ENCODE data around the gene SHBG. TPM values are rescaled to one million over a fixed set of nuclear protein-coding genes. Genes with fewer than 3 reads are reported as not detected.
A peak's percentile ranks its signal among the peaks of the same experiment; 100 is the strongest.
"Not testable (repeated sequence)": the region's sequence is repeated elsewhere in the genome, so short reads cannot be mapped to it uniquely, and the experiment has no call there.

The SHBG gene
- total RNA-seq, 1 donor from 2014 or later, result 3.9 TPM

DNA sequence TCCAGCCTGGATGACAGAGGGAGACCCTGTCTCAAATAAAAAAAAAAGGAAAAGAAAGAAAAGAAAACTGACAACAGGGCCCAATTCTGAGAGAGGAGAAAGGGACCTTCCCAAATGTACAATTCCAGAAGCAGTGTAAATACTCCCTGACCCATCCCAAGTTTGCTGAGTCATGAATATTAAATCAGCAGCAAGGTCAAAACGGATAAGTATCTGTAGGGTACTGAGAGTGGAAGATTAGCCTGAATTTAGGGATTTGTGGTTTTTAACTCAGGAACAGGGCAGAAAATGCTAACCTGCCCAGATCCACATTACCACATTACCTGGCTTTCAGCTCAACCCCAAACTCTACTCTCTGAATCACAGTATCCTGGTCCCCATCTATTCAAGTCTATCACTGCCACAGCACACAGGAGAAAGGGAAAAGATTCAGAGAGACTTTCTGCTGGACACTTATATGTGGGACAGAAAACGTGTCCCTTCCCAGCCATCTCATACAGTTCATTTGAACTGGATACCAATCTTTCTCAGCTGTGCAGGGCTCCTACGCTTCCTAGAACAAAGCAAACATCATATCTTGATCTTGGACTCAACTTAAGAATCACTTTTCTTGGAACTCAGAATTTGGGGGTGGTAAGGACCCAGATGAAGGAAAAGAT, 18.2 kb upstream of the SHBG start:
- no peak for DNase-seq (ENCODE audit: low spot score)

DNA sequence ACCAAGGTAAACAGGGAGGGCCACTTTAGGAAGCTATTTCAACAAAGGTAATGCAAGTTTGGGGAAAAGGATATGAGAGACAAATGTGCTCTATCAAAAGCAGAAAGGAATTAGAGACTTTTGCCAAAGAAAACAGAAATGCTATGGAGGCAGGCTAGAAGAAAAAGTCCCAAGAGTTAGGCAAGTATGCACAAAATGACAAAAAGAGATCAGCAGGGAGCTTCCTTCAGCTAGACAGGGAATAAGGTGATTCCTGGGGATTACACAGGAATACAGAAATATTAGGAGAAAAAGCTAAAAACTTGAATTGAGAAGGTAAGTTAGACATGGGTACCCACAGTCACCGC, 17.7 kb upstream of the SHBG start:
- no peak for DNase-seq (ENCODE audit: low spot score)

DNA sequence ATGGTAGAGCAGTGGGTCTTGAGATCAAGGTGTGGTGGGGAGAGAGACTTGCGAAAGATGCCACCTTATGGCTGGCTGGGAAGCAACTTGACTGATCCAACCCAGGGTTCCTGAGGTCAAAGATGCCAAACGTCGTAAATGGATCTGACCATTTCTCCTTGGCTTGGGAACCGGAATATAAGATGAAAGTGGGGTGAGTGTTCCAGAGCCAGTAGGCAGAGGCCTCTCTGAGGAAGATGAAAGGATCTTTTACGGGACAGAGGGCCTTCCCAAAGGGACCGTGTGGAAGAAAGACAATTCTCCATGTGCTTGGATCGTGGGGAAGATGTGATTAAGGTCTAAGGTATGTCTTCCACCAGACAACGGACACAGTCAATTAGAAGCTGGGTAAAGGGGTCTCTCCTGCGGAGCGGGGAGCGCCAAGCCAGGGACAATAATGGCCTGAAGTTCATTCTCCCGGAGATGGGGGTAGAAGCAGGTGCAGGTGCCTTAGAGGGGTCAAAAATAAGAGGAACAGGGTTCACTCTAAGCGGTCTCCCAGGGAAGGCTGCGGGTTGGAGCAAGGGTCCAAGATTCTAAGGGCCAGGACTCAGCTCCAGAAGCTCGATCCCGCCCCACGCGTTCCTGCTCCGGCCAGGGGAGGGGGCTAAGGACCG, 16.0 kb upstream of the SHBG start:
- DNase-seq (ENCODE audit: low spot score), result no peak

DNA sequence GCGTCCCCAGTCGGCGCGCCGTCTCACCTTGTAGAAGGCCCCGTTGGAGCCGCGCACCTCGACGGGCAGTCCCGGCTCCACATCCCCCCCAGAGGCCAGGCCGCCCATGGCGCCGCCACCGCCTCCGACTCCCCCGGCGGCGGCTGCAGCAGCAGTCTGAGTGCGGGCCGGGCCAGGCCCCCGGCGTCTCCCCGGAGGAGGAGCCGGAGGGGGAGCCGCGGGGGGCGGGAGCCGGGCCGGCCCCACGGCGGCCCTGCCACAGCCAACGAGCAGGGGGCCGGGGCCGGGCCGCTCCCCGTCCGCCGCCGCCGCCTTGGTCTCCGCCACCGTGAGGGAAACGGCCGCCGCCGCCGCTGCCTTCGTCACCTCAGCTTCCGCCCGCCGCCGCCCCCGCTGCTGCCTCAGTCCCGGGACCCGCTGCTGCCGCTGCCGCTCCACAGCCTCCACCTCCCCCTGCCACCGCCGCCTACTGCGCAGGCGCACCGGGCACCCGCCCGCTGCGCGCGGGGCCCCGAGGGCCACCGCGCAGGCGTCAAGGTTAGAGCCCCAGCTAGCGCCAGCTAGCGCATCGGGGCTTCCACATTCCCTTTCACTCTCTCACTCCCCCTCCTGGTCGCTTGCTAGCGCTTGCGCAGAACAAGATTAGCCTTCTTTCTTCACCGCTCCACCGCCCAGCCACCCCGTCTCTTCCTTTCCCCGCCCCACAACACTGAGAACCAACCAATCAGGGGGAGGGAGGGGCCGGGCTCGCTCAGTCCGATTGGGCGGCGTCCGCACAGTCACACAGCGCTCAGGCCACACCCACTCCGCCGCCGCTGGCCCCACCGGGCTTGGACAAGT, 15.3 kb upstream of the SHBG start, which contains the start of gene FXR2:
Gene FXR2 (minus strand): TSS at position 473 of the 840 bp plus-strand sequence. CDS start 365 bp downstream, at position 108.
- DNase-seq (ENCODE audit: low spot score), result peak; percentile 100

DNA sequence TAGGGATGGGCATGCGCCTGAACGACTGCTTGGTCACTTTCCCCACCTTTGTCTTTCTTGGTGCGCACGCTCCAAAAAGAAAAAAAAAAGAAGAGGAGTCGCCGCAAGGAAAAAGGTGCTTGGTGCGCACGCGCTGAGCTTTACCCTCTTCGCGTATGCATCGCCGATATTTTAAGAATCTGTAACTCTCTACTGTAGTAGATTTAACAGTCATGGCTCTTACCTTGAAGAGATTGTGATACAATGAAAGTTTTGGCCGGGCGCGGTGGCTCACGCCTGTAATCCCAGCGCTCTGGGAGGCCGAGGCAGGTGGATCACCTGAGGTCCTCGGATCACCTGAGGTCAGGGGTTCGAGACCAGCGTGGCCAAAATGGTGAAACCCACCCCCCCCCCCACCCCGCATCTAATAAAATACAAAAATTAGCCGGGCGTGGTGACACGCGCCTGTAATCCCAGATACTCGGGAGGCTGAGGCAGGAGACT, 14.6 kb upstream of the SHBG start:
- DNase-seq (ENCODE audit: low spot score), result no peak

DNA sequence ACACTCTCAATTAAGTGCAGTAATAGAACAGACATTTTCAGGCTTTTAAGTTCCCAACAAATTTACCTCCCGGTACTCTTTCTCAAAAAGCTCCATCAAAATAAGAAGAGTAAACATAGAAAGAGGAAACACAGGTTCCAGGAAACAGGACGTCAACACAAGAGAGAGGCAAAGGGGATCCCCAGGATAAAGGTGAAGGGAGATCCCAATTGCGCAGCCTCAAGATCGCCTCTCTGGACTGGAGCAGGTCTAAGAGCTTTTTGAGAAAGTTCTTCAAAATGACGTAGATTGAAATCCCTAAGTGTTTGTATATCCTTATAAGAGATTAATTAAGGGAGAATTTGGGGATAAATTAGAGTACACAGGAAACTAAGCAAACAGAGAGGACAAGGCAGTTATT, 11.3 kb upstream of the SHBG start:
- DNase-seq (ENCODE audit: low spot score), result no peak

DNA sequence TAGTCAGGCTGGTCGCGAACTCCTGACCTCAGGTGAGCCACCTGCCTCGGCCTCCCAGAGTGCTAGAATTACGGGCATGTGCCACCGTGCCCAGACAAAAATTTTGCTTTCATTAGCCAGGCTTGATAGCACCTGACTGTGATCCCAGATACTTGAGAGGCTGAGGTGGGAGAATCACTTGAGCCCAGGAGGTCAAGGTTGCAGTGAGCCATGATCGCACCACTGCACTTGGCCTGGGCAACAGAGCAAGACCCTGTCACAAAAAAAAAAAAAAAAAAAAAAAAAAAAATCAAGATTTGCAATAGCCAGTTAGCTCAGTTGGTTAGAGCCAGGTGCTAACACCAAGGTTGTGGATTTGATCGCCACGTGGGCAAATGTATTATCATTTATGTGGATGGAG, 9.1 kb upstream of the SHBG start:
- DNase-seq (ENCODE audit: low spot score), result no peak

DNA sequence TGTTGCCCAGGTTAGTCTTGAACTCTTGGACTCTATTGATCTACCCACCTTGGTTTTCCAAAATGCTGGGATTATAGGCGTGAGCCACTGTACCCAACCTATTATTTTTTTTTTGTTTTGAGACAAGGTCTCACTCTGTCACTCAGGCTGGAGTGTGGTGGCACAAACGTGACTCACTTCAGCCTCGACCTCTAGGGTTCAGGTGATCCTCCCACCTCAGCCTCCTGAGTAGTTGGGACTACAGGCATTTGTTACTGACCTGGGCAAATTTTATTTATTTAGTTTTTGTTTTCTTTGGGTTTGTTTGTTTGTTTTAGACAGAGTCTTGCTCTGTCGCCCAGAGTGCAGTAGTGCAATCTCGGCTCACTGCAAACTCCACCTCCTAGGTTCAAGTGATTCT, 6.3 kb upstream of the SHBG start:
- DNase-seq (ENCODE audit: low spot score), result no peak

DNA sequence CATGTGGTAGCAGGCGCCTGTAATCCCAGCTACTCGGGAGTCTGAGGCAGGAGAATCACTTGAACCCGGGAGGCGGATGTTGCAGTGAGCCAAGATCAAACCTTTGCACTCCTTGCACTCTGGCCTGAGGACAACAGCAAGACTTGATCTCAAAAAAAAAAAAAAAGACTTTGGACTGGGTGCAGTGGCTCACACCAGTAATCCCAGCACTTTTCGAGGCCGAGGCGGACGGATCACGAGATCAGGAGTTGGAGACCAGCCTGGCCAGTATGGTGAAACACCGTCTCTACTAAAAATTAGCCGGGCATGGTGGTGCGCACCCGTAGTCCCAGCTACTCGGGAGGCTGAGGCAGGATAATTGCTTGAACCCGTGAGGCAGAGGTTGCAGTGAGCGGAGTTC, 4.2 kb upstream of the SHBG start:
- not testable (repeated sequence) for DNase-seq (ENCODE audit: low spot score)

DNA sequence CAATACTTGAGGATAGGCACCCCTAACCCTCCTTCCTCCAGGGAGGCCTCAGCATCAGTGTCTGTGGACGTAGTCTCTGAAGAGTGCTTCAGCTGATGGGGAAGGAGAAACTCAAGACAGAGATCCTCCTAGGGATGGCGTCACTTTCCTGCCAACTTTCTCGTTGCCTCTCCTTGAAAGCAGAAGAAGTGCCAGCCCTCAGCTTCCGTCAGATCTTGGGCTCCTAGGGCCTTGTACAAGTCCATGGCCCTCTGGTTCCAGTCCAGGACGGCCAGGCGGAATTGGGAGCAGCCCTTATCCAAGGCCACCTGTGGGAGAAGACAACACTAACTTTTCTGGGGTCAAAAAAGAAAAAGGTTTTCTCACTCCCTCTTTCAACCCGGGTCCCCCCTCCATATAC, 3.6 kb upstream of the SHBG start:
- no peak for DNase-seq (ENCODE audit: low spot score)

DNA sequence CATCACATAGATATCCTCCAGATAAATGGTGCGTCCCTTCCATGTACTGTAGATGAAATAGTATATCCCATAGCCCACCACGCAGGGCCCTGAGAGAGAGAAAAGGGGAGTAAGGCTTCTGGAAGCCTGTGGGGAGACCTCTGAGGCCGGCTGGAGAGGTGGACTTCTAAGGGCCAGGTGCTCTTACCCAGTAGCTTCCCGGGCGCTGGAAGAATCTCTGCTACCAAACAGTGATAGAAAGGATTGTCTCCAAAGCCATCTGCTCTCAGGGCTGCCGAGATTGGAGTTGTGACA, 3.0 kb upstream of the SHBG start:
- DNase-seq (ENCODE audit: low spot score), result no peak

DNA sequence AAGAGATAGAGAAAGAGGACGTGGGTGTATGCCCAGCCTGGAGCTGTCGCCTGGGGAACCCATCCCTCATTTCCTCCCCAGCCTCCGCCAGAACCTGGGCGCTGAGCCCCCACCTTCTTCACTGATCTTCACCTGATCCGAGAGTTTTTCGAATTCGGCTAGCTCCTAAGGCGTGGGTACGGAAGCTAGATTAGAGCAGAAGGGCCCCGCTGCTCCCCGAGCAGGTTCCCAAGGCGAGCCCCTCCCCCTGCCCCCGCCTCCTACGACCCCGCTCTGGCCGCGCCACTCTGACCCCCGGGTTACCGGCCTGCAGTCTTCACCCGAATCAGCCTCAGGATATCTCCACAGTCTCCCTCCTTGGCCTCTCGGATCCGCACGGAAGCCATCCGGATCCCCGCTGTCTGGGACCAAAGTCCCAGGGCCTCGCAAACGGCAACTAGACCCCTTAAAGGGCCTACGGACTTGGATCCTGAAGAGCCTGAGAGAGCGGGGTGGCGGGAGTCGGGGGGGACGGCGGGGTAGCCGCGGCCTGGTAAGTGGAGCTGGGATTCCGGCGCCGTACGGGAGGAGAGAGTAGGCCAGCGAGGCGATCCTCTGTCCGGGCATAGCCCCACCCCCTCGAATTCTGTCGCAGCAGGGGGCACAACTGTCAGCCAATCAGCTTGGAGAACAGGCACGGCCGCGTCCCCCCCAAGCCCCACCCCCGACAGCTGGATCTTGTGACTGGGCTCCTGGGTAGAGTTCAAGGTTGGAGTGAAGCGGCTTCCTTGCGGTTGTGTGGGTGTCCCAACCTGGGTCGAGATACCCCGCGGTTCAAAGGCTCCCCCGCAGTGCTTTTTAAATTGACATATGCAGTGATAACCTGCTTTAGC, 2.4 kb upstream of the SHBG start, which contains the start of gene SAT2:
Gene SAT2 (minus strand): TSS at position 572 of the 872 bp plus-strand sequence. CDS start 186 bp downstream, at position 386.
- peak; percentile 98 for DNase-seq (ENCODE audit: low spot score)

DNA sequence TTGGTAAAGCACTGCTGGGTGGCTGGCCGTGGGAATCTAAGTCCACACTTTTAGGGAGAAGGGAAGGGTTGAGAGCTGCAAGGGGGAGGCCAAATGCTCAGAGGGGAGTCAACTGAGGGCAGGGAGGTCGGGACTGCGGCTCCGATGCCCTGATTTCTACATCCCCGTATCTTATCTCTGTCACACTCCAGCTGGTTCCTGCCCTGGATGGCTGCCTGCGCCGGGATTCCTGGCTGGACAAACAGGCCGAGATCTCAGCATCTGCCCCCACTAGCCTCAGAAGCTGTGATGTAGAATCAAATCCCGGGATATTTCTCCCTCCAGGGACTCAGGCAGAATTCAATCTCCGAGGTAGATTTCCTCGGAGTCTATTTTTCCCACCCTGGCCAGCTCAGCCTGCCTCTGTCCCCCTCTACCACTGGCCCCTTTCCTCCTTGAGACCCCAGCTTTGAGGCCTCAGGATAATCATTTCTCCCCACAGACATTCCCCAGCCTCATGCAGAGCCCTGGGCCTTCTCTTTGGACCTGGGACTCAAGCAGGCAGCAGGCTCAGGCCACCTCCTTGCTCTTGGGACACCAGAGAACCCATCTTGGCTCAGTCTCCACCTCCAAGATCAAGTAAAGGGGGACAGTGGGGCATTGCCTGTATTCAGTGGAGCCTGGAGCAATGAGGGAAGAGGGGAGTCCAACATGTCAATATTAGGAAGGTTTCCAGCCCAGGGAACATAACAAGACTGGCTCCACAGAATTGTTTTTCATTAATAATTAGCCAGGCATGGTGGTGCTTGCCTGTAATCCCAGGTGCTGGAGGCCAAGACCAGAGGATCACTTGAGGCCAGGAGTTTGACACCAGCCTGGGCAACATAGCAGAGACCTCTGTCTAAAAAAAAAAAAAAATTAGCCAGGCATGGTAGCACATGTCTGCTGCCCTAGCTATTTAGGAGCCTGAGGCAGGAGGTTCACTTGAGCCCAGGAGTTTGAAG, 1.8 kb downstream of the SHBG start:
- DNase-seq (ENCODE audit: low spot score), result no peak

DNA sequence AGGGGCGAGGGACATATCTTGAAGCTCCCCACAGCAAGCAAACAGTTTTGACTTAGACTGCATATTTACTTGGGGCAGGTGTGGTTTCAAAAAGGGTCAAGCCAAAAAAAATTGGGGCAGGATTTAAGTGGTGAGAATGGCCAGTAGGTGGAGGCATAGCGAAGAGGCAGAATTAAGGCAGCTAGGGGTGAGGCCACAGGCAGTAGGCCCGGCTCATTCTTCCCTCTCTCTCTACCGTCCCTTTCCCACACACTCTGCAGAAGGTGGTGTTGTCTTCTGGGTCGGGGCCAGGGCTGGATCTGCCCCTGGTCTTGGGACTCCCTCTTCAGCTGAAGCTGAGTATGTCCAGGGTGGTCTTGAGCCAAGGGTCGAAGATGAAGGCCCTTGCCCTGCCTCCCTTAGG, 2.6 kb downstream of the SHBG start:
- DNase-seq (ENCODE audit: low spot score), result no peak

DNA sequence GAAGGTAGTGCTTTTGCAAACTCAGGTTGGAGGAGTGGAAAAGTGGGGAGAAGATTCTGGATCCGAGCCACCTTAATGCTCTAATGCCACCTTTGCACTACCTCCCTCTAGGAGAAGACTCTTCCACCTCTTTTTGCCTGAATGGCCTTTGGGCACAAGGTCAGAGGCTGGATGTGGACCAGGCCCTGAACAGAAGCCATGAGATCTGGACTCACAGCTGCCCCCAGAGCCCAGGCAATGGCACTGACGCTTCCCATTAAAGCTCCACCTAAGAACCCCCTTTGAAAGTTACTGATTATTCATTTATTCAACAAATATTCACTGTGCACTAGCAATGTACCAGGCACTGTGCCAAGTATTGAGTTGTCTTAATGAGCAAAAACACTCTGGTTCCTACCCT, 3.2 kb downstream of the SHBG start:
- no peak for DNase-seq (ENCODE audit: low spot score)

DNA sequence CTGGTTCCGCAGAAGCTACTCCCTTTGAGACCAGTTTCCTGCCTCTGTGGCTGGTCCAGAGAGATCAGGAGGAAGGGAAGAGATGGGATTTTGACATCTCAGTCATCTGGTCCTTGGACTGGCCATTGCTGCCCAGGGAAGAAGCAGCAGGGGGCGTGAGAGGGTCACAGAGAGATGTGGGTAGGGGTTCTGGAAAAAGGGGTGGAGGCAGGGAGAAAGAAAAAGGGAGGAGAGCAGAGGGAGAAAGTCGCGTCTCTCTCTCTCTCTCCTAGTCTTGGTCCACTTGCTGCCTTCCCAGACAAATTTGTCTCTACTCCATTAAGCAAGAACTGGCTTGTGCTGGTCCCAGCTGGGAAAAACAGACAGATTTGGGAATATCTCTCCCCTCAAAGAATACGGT, 4.4 kb downstream of the SHBG start:
- peak; percentile 77 for DNase-seq (ENCODE audit: low spot score)

DNA sequence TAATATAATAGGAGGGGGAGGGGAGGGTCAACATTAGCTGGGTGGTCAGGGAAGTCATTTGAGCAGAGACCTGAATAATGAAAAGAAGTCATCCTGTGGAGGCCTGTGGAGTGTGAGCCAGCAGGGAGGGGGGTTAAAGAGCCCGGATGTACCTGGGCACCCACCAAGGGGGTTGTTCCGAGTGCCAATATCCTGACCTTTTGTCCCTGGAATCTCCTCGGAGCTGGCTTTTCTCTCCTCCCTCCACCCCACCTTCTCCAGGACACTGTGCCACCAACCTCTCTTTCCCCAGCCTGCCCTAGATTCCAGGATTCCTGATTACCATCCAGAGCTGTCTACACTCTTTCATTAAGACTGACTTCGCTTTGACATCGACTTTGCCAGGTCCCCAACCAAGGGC, 6.2 kb downstream of the SHBG start:
- no peak for DNase-seq (ENCODE audit: low spot score)

DNA sequence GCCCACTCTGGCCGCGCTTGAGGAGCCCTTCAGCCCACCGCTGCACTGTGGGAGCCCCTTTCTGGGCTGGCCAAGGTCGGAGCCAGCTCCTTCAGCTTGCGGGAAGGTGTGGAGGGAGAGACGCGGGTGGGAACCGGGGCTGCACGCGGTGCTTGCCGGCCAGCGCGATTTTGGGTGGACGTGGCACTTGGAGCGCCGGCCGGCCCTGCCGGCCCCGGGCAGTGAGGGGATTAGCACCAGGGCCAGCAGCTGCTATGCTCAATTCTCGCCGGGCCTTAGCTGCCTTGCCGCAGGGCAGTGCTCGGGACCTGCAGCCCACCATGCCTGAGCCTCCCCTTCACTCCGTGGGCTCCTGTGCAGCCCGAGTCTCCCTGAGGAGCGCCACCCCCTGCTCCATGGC, 10.8 kb downstream of the SHBG start:
- no peak for DNase-seq (ENCODE audit: low spot score)

DNA sequence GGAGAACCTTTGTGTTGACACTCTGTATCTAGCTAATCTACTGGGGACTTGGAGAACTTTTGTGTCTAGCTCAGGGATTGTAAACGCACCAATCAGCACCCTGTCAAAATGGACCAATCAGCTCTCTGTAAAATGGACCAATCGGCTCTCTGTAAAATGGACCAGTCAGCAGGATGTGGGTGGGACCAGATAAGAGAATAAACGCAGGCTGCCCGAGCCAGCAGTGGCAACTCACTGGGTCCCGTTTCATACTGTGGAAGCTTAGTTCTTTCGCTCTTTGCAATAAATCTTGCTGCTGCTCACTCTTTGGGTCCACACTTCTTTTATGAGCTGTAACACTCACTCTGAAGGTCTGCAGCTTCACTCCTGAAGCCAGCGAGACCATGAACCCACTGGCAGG, 11.7 kb downstream of the SHBG start:
- DNase-seq (ENCODE audit: low spot score), result not testable (repeated sequence)

DNA sequence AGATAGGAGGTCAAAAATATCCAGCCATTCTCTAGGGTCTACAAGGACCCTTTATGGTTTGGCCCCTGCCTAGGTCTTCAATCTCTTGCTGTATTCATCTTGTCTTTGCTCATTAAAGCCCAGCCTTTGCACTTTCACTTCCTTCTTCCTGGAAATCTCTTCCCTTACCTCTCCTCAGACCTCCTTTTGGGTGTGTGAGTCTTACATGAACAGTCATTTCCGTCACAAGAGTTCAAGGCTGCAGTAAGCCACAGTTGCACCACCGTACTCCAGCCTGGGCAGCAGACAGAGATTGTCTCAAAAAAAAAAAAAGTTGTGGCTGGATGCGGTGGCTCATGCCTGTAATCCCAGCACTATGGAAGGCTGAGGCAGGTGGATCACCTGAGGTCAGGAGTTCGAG, 14.8 kb downstream of the SHBG start:
- no peak for DNase-seq (ENCODE audit: low spot score)

All from umbilical cord (tissue), 2 donors.